Suprapubic skin (tissue), 4 donors: Measurements from ENCODE around the gene ODF2L. TPM values are rescaled to one million over a fixed set of nuclear protein-coding genes. Genes with fewer than 3 reads are reported as not detected.

Source experiments
- DNase-seq, 2 donors: peaks; one replicate each; pipeline ENCODE4 v3.0.0-alpha.2; 2019; ENCODE audit warnings: low spot score in 2 of 2
- H3K27ac ChIP-seq: fragments of 200-600 bp; sonication (generic); one replicate; pipeline ENCODE4 v1.5.1; 2019
- H3K27me3 ChIP-seq: fragments of 200-600 bp; sonication (generic); one replicate; pipeline ENCODE4 v1.5.1; 2019
- H3K36me3 ChIP-seq: fragments of 200-600 bp; sonication (generic); one replicate; pipeline ENCODE4 v1.5.1; 2019
- H3K4me1 ChIP-seq: fragments of 200-600 bp; sonication (generic); one replicate; pipeline ENCODE4 v1.5.1; 2019
- H3K4me3 ChIP-seq: fragments of 200-600 bp; sonication (generic); one replicate; pipeline ENCODE4 v1.5.1; 2019; ENCODE audit warnings: mild to moderate bottlenecking
- H3K9me3 ChIP-seq: fragments of 200-600 bp; sonication (generic); one replicate; pipeline ENCODE4 v1.5.1; 2019
- EP300 ChIP-seq: sonication (generic); formaldehyde crosslinking; IDR thresholded peaks from one replicate; pipeline ENCODE4 v1.6.1; 2017; ENCODE audit warnings: antibody characterized with exemption
- POLR2A ChIP-seq, 2 donors: fragments of 450-650 bp; IDR thresholded peaks; one replicate each; pipeline ENCODE4 v1.6.1; 2017; ENCODE audit warnings: antibody characterized with exemption in 2 of 2, mild to moderate bottlenecking in 2 of 2, moderate library complexity in 2 of 2
- POLR2AphosphoS5 ChIP-seq, 3 donors: sonication (generic); formaldehyde crosslinking; IDR thresholded peaks; one replicate each; pipeline ENCODE4 v1.6.1; 2017; ENCODE audit warnings: antibody characterized with exemption in 3 of 3
- WGBS: methylation state at CpG from one replicate; pipeline ENCODE4 v1.1.5; 2018; 5-methylcytosine and 5-hydroxymethylcytosine counted together
- total RNA-seq, 4 donors: library from RNA; depleted of rRNA; stranded (reverse); fragments of >200 nt; gene quantifications; one replicate each; pipeline ENCODE4 v1.1.0, GENCODE V29; 2016
- TF ChIP-seq, protein P1 (sequence below), 2 donors: fragments of 200-600 bp in 1 of 2; fragments of 450-650 bp in 1 of 2; sonication (generic) in 1 of 2; IDR thresholded peaks; one replicate each; pipeline ENCODE4 v1.5.1; 2016 to 2019; ENCODE audit warnings: antibody characterized with exemption in 2 of 2, mild to moderate bottlenecking in 1 of 2, moderate library complexity in 1 of 2

ODF2L gene
- total RNA-seq, 4 donors from 2014 or later, result 16.6 to 33.4 (median 23.5) TPM

GRCh38 chr1:86339014-86339812 is 56.9 kb downstream of the ODF2L start:
- no peaks in the 10 kb centered on the region for H3K27me3 ChIP-seq
- H3K27ac ChIP-seq, result no peak overlapping the region
- H3K4me1 ChIP-seq, result no peaks in the 10 kb centered on the region
- DNase-seq, result no peak
- no peak for TF ChIP-seq EP300
- no peak for TF ChIP-seq POLR2AphosphoS5 (IDR thresholded peaks at IDR 0.05)
- TF ChIP-seq, protein P1, sequence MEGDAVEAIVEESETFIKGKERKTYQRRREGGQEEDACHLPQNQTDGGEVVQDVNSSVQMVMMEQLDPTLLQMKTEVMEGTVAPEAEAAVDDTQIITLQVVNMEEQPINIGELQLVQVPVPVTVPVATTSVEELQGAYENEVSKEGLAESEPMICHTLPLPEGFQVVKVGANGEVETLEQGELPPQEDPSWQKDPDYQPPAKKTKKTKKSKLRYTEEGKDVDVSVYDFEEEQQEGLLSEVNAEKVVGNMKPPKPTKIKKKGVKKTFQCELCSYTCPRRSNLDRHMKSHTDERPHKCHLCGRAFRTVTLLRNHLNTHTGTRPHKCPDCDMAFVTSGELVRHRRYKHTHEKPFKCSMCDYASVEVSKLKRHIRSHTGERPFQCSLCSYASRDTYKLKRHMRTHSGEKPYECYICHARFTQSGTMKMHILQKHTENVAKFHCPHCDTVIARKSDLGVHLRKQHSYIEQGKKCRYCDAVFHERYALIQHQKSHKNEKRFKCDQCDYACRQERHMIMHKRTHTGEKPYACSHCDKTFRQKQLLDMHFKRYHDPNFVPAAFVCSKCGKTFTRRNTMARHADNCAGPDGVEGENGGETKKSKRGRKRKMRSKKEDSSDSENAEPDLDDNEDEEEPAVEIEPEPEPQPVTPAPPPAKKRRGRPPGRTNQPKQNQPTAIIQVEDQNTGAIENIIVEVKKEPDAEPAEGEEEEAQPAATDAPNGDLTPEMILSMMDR (IDR thresholded peaks at IDR 0.05), result no peak
- no peak for TF ChIP-seq POLR2A (IDR thresholded peaks at IDR 0.05)
- no peaks in the 10 kb centered on the region for H3K9me3 ChIP-seq
- no peak overlapping the region for H3K4me3 ChIP-seq
- no peaks in the 10 kb centered on the region for H3K36me3 ChIP-seq
- WGBS, result 78% methylated on average over 7 of the region's 7 CpGs

DNA sequence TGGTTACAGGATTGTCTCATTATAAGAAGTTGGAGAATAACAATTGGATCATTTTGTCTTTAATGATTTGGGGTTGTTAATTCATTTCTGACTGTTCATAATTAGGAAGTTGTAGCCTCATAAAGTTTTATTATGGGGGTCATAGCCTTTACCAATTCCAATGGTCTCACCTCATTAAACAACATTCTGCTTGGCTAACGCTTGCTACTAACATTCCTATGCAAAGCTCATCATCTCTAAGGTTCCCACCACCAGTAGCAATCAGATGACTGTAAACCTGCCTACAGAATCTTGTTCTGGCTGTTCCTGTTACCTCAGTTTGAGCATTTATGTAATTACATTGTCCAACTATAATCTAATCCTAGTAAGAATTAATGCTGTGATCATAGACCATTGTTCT is 60.2 kb downstream of the ODF2L start:
- H3K27me3 ChIP-seq, result no peaks in the 10 kb centered on the region
- H3K4me1 ChIP-seq, result no peaks in the 10 kb centered on the region
- no peaks in the 10 kb centered on the region for H3K9me3 ChIP-seq
- no peaks in the 10 kb centered on the region for H3K36me3 ChIP-seq
- H3K4me3 ChIP-seq, result no peak overlapping the region
- TF ChIP-seq POLR2AphosphoS5 (IDR thresholded peaks at IDR 0.05) (no peak), EP300 (no peak), POLR2A (IDR thresholded peaks at IDR 0.05) (no peak)
- TF ChIP-seq, protein P1 (IDR thresholded peaks at IDR 0.05), result no peak
- 81% methylated on average over 1 of the region's 1 CpG for WGBS
- DNase-seq, result no peak
- H3K27ac ChIP-seq, result no peak overlapping the region

- no peak overlapping the region for H3K27ac ChIP-seq
- TF ChIP-seq EP300, result no peak
- no peak for TF ChIP-seq POLR2A (IDR thresholded peaks at IDR 0.05)
- TF ChIP-seq, protein P1 (IDR thresholded peaks at IDR 0.05), result no peak
- no peak for TF ChIP-seq POLR2AphosphoS5 (IDR thresholded peaks at IDR 0.05)
- H3K27me3 ChIP-seq, result no peaks in the 10 kb centered on the region
- H3K4me3 ChIP-seq, result no peak overlapping the region
- H3K9me3 ChIP-seq, result no peaks in the 10 kb centered on the region
- no peak for DNase-seq
- no peaks in the 10 kb centered on the region for H3K4me1 ChIP-seq
- H3K36me3 ChIP-seq, result no peaks in the 10 kb centered on the region
Measured at GRCh38 chr1:86325264-86325663, 70.9 kb downstream of the ODF2L start.

DNA sequence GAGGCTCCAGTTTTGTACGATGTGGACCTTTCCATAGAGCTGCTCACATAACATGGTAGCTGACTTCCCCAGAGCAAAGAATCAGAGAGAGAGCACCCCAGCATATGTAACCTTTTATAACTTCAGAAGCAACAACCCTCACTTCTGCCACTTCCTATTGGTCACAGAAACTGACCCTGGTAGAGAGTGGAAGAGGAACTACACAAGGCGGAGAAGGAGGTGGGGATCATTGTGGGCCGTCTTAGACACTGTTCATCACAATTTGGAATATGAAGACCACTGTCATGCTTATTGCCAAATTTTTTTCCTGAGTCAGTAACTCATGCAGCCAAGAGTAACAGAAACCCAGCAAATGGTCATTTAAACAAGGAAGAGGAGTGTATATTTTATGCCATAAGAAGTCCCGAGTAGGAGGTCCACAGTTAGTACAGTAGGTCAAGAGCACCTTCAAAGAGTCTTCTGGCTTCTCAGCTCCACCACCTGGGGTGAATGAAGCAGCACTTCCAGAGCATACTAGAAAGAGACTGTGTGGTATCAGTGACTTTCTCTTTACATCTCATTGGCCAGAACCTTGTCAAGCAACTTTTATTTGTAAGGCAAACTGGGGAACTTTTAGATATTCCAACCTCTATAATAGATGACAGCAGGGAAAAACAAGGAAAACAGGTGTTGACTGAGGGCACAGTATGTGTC is 71.8 kb downstream of the ODF2L start:
- no peak for DNase-seq
- Histone ChIP-seq H3K27ac (no peak overlapping the region), H3K36me3 (no peaks in the 10 kb centered on the region), H3K4me1 (no peaks in the 10 kb centered on the region), H3K9me3 (no peaks in the 10 kb centered on the region), H3K4me3 (no peak overlapping the region), H3K27me3 (no peaks in the 10 kb centered on the region)
- TF ChIP-seq POLR2A (IDR thresholded peaks at IDR 0.05), result no peak
- TF ChIP-seq, protein P1 (IDR thresholded peaks at IDR 0.05), result no peak
- TF ChIP-seq EP300, result no peak
- TF ChIP-seq POLR2AphosphoS5 (IDR thresholded peaks at IDR 0.05), result no peak
- 89% methylated on average over 4 of the region's 4 CpGs for WGBS

DNA sequence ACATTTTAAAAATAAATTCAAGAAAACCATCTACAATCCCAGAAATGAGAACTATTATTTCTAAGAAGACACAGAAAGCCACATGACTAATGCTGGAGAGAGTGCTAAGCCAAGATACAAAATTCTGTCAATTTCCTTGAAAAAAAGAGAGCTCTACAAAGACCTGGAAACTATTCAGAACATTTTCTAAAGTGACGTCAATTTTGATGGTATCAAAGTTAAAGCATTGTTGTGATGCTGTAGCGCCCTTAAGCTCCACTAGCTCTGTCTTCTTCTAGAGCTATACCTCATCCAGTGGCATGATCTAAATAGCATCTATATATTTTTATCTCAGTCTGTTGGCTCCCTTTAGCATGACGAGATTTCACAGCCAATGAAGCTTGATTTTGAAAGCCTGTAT is 73.9 kb downstream of the ODF2L start:
- Histone ChIP-seq H3K36me3 (no peaks in the 10 kb centered on the region), H3K27ac (no peak overlapping the region), H3K9me3 (no peaks in the 10 kb centered on the region), H3K4me1 (no peaks in the 10 kb centered on the region), H3K27me3 (no peaks in the 10 kb centered on the region), H3K4me3 (no peak overlapping the region)
- WGBS, result 50% methylated on average over 3 of the region's 3 CpGs
- no peak for TF ChIP-seq EP300
- no peak for TF ChIP-seq POLR2AphosphoS5 (IDR thresholded peaks at IDR 0.05)
- TF ChIP-seq, protein P1 (IDR thresholded peaks at IDR 0.05), result no peak
- no peak for DNase-seq
